Immature natural killer cell (primary cell): ENCODE data around the gene CCDC182. TPM values are rescaled to one million over a fixed set of nuclear protein-coding genes. Genes with fewer than 3 reads are reported as not detected.

Experiments used
- polyA plus RNA-seq, 3 donors: library from polyadenylated mRNA; unstranded; fragments of 300-500 nt; fragmentation: Illumina TruSeq; gene quantifications; one replicate each; pipeline ENCODE4 v1.2.3, GENCODE V29; 2021

CCDC182 gene
- polyA plus RNA-seq, 3 donors from 2014 or later = not detected

Other genes with a start within 250 kb of the CCDC182 start
- 10 to 100 TPM; 38.1 to 42.3 (median 40.5) TPM for gene MRPS23, start 104.7 kb upstream of the CCDC182 start, polyA plus RNA-seq
- 1 to 10 TPM in 1 of 3 donors, under 1 TPM in 2; 0.43 to 2.5 (median 0.52) TPM for gene CUEDC1, start 210.1 kb upstream of the CCDC182 start, polyA plus RNA-seq
- gene VEZF1, start 243.0 kb upstream of the CCDC182 start, polyA plus RNA-seq = 10 to 100 TPM; 35.8 to 54.1 (median 40.1) TPM